K562 (cell line): ENCODE results near the gene CORT. TPM values are rescaled to one million over a fixed set of nuclear protein-coding genes. Genes with fewer than 3 reads are reported as not detected.
"Not testable (repeated sequence)": the region's sequence is repeated elsewhere in the genome, so short reads cannot be mapped to it uniquely, and the experiment has no call there.

Source experiments
- ATAC-seq: fragments of 200-7000 bp; cut with Tn5 transposase; 3 replicates; pipeline ENCODE4 v1.9.1; 2020; ENCODE audit warnings: moderate library complexity
- BruUV-seq: library from RNA; stranded (reverse); fragments of 400-500 nt; replicated peaks from 2 replicates; lab custom pipeline; 2021; lab: Mats Ljungman, UMichigan
- CTCF ChIA-PET: fragments of 300-600 bp; formaldehyde crosslinking; extraction: SDS; loops from one replicate; lab custom pipeline; 2021; ENCODE audit warnings: low intra/inter-chr PET ratio; lab: Yijun Ruan, JAX
- POLR2A ChIA-PET: fragments of 300-600, 350-650 bp; sonication (Branson Sonifier 250); formaldehyde crosslinking; extraction: SDS; loops from one replicate; lab custom pipeline; 2021; ENCODE audit warnings: antibody characterized with exemption, inconsistent platforms; lab: Yijun Ruan, JAX
- DNase-seq, 4 experiments: peaks; one replicate each; pipeline versions ENCODE4 v3.0.0 to v3.0.0-alpha.2; 2011 to 2018; ENCODE audit warnings: low spot score in 3 of 4, mixed read lengths in 3 of 4; ENCODE audit errors: extremely low read depth in 1 of 4
- FAIRE-seq: peaks from 2 replicates; lab custom pipeline; 2011; peaks lifted over from hg19 to GRCh38; lab: Jason Lieb, UNC
- H2AFZ ChIP-seq: 2 replicates; pipeline ENCODE4 v1.6.0; 2011; ENCODE audit warnings: low read depth, low read length, control low read depth, inconsistent platforms
- H3K27ac ChIP-seq: fragments of 200-600 bp; 3 replicates; pipeline ENCODE4 v1.8.0; 2011; ENCODE audit warnings: low read depth, mild to moderate bottlenecking, control low read depth, inconsistent platforms, low read length, moderate library complexity, mixed read lengths; ENCODE audit errors: extremely low read depth
- H3K27me3 ChIP-seq, 2 experiments: fragments of 300-600 bp in 1 of 2; 2 replicates in 1 of 2; 3 replicates in 1 of 2; pipeline versions ENCODE4 v1.6.0 to v1.8.0; 2011; ENCODE audit warnings: inconsistent platforms in 2 of 2, low read length in 2 of 2, mild to moderate bottlenecking in 1 of 2, mixed read lengths in 1 of 2, moderate library complexity in 1 of 2; ENCODE audit not compliant: control insufficient read depth in 2 of 2, insufficient read depth in 2 of 2
- H3K36me3 ChIP-seq: fragments of 300-600 bp; 3 replicates; pipeline ENCODE4 v1.8.0; 2011; ENCODE audit warnings: mild to moderate bottlenecking, low read length, inconsistent platforms; ENCODE audit not compliant: control insufficient read depth, insufficient read depth
- H3K4me1 ChIP-seq, 2 experiments: fragments of 200-600 bp in 1 of 2; replicated peaks in 1 of 2; 2 replicates in 1 of 2; 3 replicates in 1 of 2; pipeline versions ENCODE4 v1.5.1 to v1.8.0; 2011; ENCODE audit warnings: inconsistent platforms in 2 of 2, low read length in 2 of 2, mild to moderate bottlenecking in 1 of 2, mixed read lengths in 1 of 2, moderate library complexity in 1 of 2; ENCODE audit not compliant: control insufficient read depth in 2 of 2, insufficient read depth in 2 of 2
- H3K4me2 ChIP-seq: 2 replicates; pipeline ENCODE4 v1.6.1; 2011; ENCODE audit warnings: low read length, control low read depth, inconsistent platforms, mixed read lengths; ENCODE audit not compliant: insufficient read depth
- H3K4me3 ChIP-seq: fragments of 200-600 bp; sonication (generic), shearing (Covaris generic); 2 replicates; pipeline ENCODE4 v1.5.1; 2016; ENCODE audit warnings: control low read depth, inconsistent platforms
- H3K79me2 ChIP-seq: fragments of 200-600 bp; 3 replicates; pipeline ENCODE4 v1.8.0; 2011; ENCODE audit warnings: low read length, inconsistent platforms; ENCODE audit not compliant: control insufficient read depth, insufficient read depth
- H3K9ac ChIP-seq, 2 experiments: 2 replicates each; pipeline versions ENCODE4 v1.6.0 to v1.6.1; 2011; ENCODE audit warnings: low read depth in 2 of 2, low read length in 2 of 2, control low read depth in 1 of 2, inconsistent platforms in 1 of 2, mild to moderate bottlenecking in 1 of 2, mixed read lengths in 1 of 2; ENCODE audit not compliant: insufficient read depth in 1 of 2
- H3K9me1 ChIP-seq: one replicate; pipeline ENCODE4 v1.6.0; 2011; ENCODE audit warnings: inconsistent platforms, mild to moderate bottlenecking, low read length, moderate library complexity; ENCODE audit not compliant: control insufficient read depth, insufficient read depth
- H3K9me3 ChIP-seq: replicated peaks from 2 replicates; pipeline ENCODE4 v1.5.1; 2011; ENCODE audit warnings: low read depth, low read length, inconsistent platforms; ENCODE audit not compliant: control insufficient read depth, insufficient read depth
- H4K20me1 ChIP-seq: replicated peaks from 2 replicates; pipeline ENCODE4 v1.6.1; 2011; ENCODE audit warnings: low read length, inconsistent platforms, mixed read lengths; ENCODE audit not compliant: control insufficient read depth, insufficient read depth
- POLR2H ChIP-seq: IDR thresholded peaks from 2 replicates; pipeline ENCODE4 v1.6.1; 2016; ENCODE audit warnings: missing genetic modification characterization, low read depth, mild to moderate bottlenecking, control low read depth, missing compliant biosample characterization, moderate library complexity
- ZNF121 ChIP-seq: sonication (generic); formaldehyde crosslinking; conservative IDR thresholded peaks from 2 replicates; pipeline ENCODE4 v1.8.0; 2022; ENCODE audit warnings: missing genetic modification reagents
- WGBS: fragments of 100-300 bp; shearing (Covaris generic); methylation state at CpG from one replicate; pipeline ENCODE4 v1.1.6; 2016; ENCODE audit warnings: low coverage, mixed read lengths; ENCODE audit not compliant: insufficient coverage; ENCODE audit errors: missing lambda C conversion rate; 5-methylcytosine and 5-hydroxymethylcytosine counted together
- in situ Hi-C: fragments of 300-500 bp; cut with MboI; formaldehyde crosslinking; loops from 4 replicates; pipeline ENCODE4 v1.15.0; 2018; ENCODE audit warnings: inconsistent platforms, mixed read lengths
- intact Hi-C: fragments of 100-400 bp; cut with micrococcal nuclease; formaldehyde crosslinking; loops from 2 replicates; pipeline ENCODE4 v1.14.2; 2022
- polyA plus RNA-seq, 8 experiments: library from polyadenylated mRNA; depleted of rRNA in 4 of 8; stranded (reverse) in 5 of 8; unstranded in 3 of 8; fragments of >200 nt; fragmentation: Nextera tagmentation in 2 of 8; fragmentation: Illumina TruSeq in 1 of 8; extraction: Ambion mirVana in 2 of 8; extraction: Trizol in 1 of 8; gene quantifications; 2 replicates each; pipeline versions ENCODE4 v1.2.1 to v1.2.3, GENCODE V29; 2011 to 2014; ENCODE audit warnings: inconsistent platforms in 1 of 8, missing spikeins in 1 of 8
- total RNA-seq, 7 experiments: library from RNA; depleted of rRNA in 6 of 7; stranded (reverse); fragments of >200 nt in 6 of 7; fragmentation: Illumina TruSeq in 2 of 7; extraction: Trizol in 2 of 7; gene quantifications; 2 replicates each; pipeline versions ENCODE4 v1.2.1 to v1.2.3, GENCODE V29; 2011 to 2021; ENCODE audit warnings: low replicate concordance in 1 of 7
- TF ChIP-seq, protein P1 (sequence below): IDR thresholded peaks from 2 replicates; pipeline ENCODE4 v1.6.1; 2016; ENCODE audit warnings: missing genetic modification characterization, missing compliant biosample characterization
- TF ChIP-seq, protein P2 (sequence below): fragments of 450-650 bp; IDR thresholded peaks from 2 replicates; pipeline ENCODE4 v1.6.1; 2018; ENCODE audit warnings: mild to moderate bottlenecking, low read depth; ENCODE audit not compliant: partially characterized antibody

Gene CORT
- total and polyA plus RNA-seq, 9 of the 15 experiments (the other 6 are each of a cell fraction or from before 2014, with no cell fraction given), result 0.08 to 0.54 (median 0.13) TPM; not detected in 5

DNA sequence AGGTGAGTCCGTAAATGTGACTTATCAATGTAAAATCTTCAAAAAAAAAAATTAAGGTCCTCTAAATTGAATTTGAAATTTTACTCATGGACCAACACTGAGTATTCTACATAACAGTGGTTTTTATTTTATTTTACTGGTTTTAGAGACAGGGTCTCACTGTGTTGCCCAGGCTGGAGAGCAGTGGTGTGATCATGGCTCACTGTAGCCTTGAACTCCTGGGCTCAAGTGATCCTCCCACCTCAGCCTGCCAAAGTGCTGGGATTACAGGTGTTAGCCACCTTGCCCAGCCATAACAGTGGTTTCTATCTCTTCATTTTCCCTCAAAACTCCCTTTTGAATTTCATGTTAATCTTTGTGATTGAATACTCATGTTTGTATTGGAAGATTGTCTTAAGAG lies 33.9 kb upstream of the CORT start:
- FAIRE-seq, H3K4me2 ChIP-seq, ATAC-seq, H3K9me3 ChIP-seq, DNase-seq, BruUV-seq, H2AFZ ChIP-seq, CTCF ChIA-PET, H3K27me3 ChIP-seq, H3K9me1 ChIP-seq, in situ Hi-C loops, H3K4me3 ChIP-seq, H4K20me1 ChIP-seq: not testable (repeated sequence)
- Histone ChIP-seq H3K79me2 (peaks cover 12% of the 10 kb centered on the region; the same call in 2 of the 3 replicates), H3K9ac (peak overlapping the region in 1 of 2 experiments; percentile 68; a peak in 2 of 4 replicates), H3K27ac (peak overlapping the region; percentile 96), H3K36me3 (peaks cover 95% of the 10 kb centered on the region), H3K4me1 (peaks cover 8 to 14% of the 10 kb centered on the region in 2 experiments; a peak in 4 of 5 replicates)
- POLR2A ChIA-PET, result interaction anchor here (0.8 to 2.3 kb wide), 10 partner anchors 8 to 206 kb away, joined by 3 to 17 read pairs (median 5); partner anchors contain the start of genes CENPS, DFFA, KIF1B and PGD
- 88% methylated on average over 1 of the region's 1 CpG for WGBS
- TF ChIP-seq POLR2H (tag) (peak; percentile 36; the same call in 1 of the 2 replicates), ZNF121 (CRISPR knock-in tag) (peak; percentile 68)
- TF ChIP-seq, protein P1, sequence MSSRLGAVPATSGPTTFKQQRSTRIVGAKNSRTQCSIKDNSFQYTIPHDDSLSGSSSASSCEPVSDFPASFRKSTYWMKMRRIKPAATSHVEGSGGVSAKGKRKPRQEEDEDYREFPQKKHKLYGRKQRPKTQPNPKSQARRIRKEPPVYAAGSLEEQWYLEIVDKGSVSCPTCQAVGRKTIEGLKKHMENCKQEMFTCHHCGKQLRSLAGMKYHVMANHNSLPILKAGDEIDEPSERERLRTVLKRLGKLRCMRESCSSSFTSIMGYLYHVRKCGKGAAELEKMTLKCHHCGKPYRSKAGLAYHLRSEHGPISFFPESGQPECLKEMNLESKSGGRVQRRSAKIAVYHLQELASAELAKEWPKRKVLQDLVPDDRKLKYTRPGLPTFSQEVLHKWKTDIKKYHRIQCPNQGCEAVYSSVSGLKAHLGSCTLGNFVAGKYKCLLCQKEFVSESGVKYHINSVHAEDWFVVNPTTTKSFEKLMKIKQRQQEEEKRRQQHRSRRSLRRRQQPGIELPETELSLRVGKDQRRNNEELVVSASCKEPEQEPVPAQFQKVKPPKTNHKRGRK, result peak; percentile 70; the same call in 1 of the 2 replicates
- TF ChIP-seq, protein P2, sequence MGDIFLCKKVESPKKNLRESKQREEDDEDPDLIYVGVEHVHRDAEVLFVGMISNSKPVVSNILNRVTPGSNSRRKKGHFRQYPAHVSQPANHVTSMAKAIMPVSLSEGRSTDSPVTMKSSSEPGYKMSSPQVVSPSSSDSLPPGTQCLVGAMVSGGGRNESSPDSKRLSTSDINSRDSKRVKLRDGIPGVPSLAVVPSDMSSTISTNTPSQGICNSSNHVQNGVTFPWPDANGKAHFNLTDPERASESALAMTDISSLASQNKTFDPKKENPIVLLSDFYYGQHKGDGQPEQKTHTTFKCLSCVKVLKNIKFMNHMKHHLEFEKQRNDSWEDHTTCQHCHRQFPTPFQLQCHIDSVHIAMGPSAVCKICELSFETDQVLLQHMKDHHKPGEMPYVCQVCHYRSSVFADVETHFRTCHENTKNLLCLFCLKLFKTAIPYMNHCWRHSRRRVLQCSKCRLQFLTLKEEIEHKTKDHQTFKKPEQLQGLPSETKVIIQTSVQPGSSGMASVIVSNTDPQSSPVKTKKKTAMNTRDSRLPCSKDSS, result peak; percentile 11
- intact Hi-C loops, result loop anchor here (2.0 kb wide), 1 partner anchor 17 kb away; the partner anchor contains the start of gene PGD

DNA sequence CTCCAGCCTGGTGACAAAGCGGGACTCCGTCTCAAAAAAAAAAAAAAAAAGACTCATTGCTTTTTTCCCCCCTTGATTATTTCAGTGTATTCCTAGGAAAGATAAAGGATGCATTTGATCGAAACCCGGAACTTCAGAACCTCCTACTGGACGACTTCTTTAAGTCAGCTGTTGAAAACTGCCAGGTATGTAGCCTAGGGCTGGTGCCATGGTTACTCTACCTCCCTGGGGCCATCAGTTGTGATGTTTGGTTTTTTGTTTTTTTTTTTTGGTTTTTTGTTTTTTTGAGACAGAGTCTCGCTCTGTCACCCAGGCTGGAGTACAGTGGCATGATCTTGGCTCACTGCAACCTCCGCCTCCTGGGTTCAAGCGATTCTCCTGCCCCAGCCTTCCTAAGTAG lies 31.1 kb upstream of the CORT start:
- H3K9me3 ChIP-seq, BruUV-seq, H3K9ac ChIP-seq, H3K4me2 ChIP-seq, H2AFZ ChIP-seq, H3K9me1 ChIP-seq, H3K27ac ChIP-seq, H3K27me3 ChIP-seq, FAIRE-seq, H3K4me3 ChIP-seq, H4K20me1 ChIP-seq, intact Hi-C loops, ATAC-seq, H3K79me2 ChIP-seq, in situ Hi-C loops, DNase-seq: not testable (repeated sequence)
- ChIA-PET CTCF (interaction anchor here (0.6 kb wide), 1 partner anchor 558 kb away, joined by 5 read pairs; no protein-coding TSS in a partner anchor), POLR2A (interaction anchor here (1.3 to 1.4 kb wide), 3 partner anchors 10 to 42 kb away, joined by 3 to 4 read pairs (median 4); no protein-coding TSS in a partner anchor)
- peaks cover 77% of the 10 kb centered on the region for H3K36me3 ChIP-seq
- 95% methylated on average over 7 of the region's 8 CpGs for WGBS
- H3K4me1 ChIP-seq, result peaks cover 8 to 14% of the 10 kb centered on the region in 2 experiments; a peak in 4 of 5 replicates
